GOT3 (cell line): ENCODE results near the gene DNAJC17.

Experiments used
- DNase-seq: peaks from one replicate; lab custom pipeline; 2025; ENCODE audit warnings: mixed read lengths; lab: John Stamatoyannopoulos, UW

DNAJC17 gene

GRCh38 chr15:40789999-40790398, 17.3 kb downstream of the DNAJC17 start:
- DNase-seq: no peak

- no peak for DNase-seq
Measured at GRCh38 chr15:40789119-40789518, 18.2 kb downstream of the DNAJC17 start.

DNA sequence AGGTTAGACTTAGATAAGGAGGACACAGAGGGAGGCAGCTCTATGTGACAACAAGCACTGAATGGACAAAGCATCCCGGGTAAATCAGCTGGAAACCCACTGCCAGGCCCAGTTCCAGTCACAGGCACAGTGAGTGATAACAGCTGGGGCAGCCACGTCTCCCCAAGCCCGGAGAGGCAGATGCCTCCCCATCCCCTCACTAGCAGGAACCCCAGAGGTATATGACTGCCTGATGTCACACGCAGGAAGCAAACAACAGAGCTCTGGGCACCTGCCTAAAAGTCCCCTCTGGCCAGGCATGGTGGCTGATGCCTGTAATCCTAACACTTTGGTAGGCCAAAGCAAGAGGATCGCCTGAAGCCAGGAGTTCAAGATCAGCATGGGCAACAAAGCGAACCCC, 19.3 kb downstream of the DNAJC17 start:
- DNase-seq: no peak

DNA sequence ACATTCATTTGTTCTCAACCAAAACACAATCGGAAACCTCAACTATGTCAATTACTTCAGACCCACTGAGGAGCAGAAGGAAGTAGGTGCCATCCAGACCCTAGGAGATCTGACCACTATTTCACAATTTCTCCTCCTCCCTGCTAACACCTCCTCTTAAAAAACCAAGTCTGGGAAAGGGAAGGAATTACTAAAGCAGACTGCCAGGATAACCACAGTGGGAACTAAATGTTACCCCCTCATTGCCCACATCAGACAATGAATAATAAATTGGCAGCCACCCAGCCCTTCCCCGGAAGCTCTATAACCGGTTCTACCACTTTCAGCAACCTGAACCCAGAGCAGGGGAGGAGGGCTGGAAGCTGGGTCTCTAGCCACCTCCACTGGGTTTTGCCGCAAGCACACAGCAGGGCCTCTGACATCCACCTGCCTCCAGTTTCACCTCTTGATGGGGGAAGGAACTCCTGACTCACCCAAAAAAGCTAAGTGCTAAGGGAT, 19.9 kb downstream of the DNAJC17 start:
- no peak for DNase-seq

GRCh38 chr15:40785814-40786213, 21.5 kb downstream of the DNAJC17 start:
- DNase-seq: no peak

DNA sequence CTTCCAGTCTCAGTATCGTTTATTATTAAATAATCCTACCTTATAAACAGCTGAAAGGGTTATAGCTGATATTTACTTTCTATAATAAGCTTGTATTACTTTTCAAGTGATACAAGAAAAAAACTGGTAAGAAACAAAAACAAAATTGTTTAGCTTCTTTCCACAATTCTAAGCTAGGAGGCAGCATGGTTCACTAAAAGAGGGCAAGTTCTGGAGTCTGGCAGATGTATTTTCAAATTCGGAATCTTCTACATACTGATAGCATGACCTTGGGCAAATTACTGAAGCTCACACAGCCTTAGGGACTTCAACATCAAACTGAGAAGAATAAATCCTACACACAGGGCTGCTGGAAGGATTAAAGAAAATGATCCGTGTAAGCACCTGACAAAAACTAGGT, 22.1 kb downstream of the DNAJC17 start:
- no peak for DNase-seq

DNA sequence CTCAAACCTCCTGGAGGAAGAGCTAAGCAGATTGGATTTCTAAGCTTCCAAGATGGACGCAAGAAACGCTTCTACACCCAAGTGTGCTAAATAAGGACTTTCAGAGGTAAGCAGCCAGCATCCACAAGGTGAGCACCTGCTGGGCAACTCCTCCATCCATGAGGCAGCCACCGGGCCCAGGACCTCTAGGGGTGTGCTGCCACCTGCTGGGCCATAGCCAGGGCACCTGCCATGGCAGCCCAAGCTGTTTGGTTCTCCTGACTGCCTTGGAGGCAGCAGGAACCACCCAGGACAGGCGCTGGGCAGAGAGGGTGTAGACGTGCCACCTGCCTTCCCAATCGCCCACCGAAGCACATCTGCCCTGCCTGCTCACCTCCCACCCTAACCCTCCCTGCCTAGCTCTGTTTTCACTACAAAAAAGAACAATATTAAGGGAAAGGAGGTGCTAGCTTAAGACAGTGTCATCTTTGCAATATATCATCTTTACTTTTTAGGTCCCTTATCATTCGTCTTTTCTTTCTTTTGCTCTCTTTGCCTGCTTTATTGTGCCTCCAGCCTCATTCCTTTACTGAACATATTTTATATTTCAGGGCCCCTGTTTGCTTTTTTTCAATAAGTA, 24.6 kb downstream of the DNAJC17 start:
- DNase-seq: no peak

DNA sequence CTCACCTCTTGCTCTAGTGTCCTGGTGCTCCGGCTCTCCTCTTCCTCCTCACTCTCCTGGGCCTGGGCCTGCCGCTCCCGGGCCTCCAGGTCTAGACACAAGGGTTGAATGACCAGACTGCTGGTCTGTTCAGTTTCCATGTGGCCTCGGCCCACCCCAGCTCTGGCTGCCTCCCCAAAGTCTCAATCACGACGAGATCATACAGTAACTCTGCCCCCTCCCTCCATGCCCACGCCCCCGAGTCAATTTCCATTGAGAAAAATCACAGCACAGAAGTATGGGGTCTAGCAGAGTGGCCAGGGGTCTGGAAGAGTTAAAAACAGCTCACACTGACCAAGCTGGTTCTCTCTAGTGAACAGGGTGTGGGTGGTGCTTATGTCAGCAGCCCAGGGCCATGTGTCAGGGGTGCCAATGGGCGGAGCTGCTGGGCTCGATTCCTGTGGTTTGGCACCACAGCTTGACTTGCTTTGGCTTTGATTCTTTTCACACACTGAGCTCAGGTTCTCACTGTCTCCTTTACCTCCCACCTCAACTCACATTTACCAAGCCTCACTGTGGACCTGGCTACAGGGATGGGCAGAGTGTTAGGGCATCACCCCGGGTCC, 30.6 kb downstream of the DNAJC17 start:
- no peak for DNase-seq

- no peak for DNase-seq
Measured at GRCh38 chr15:40775740-40776536, 31.3 kb downstream of the DNAJC17 start.

GRCh38 chr15:40775007-40775406, 32.3 kb downstream of the DNAJC17 start:
- DNase-seq: no peak

DNA sequence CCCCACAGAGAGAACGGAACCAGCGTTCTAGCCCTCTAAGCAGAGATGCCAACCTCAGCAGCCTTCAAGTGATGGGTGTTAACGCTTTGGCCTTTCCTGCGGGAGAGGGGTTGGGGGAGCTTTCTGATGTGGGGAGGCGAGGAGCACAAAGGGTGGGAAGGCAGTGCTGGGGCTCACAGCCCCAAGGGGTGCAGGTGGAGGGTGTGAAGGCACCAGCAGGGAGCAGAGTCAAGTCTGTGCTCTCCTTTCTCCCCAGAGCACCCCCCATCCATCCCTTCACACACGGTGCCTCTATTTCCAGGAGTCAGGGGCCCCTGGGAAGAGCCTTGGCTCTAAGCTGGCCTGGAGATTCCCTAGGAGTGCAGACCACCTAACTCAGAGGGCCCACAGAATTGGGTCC, 33.4 kb downstream of the DNAJC17 start:
- no peak for DNase-seq

GRCh38 chr15:40773496-40773895, 33.8 kb downstream of the DNAJC17 start:
- DNase-seq: no peak

GRCh38 chr15:40772014-40772413, 35.3 kb downstream of the DNAJC17 start:
- DNase-seq: no peak

GRCh38 chr15:40771242-40771641, 36.0 kb downstream of the DNAJC17 start:
- no peak for DNase-seq

- DNase-seq: no peak
Measured at GRCh38 chr15:40770147-40770721, 37.0 kb downstream of the DNAJC17 start.

- DNase-seq: no peak
Measured at GRCh38 chr15:40769274-40770146, 37.8 kb downstream of the DNAJC17 start, which contains the start of gene C15orf62. C15orf62 (plus strand) TSS chr15:40769980; CDS start chr15:40770496, 516 bp downstream.

- no peak for DNase-seq
Measured at GRCh38 chr15:40768521-40769273, 38.6 kb downstream of the DNAJC17 start.

DNA sequence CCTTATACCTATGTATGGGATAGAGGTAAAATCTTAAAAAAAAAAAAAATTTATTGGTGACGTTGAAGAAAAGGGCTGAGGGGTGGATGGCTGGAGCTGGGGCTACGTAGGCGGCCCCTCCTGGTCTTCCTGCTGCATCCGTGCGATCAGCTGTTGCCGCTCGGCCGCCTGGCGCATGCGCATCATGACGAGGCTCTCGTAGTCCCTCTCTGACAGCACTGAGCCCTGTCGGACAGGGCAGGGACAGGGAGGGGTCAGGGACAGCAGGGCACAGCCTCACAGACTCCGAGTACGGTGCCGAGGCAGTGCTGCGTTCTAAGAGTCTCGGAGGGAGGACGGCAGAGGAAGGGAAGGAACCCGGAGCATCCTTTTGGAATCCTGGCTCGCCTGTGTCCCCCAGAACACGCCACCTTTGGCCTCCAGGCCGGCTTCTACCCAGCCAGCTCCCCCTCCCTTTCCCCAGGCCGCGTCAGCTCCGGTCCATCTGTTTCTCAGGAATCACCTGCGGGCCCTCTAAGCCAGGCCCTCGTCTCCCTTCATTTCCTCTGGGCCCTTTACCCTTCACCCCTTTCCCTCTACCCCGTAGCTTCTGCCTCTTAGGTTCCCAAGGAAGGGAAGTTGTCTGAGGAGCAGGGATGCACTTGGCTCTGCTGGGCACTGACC, 39.3 kb downstream of the DNAJC17 start:
- no peak for DNase-seq

DNA sequence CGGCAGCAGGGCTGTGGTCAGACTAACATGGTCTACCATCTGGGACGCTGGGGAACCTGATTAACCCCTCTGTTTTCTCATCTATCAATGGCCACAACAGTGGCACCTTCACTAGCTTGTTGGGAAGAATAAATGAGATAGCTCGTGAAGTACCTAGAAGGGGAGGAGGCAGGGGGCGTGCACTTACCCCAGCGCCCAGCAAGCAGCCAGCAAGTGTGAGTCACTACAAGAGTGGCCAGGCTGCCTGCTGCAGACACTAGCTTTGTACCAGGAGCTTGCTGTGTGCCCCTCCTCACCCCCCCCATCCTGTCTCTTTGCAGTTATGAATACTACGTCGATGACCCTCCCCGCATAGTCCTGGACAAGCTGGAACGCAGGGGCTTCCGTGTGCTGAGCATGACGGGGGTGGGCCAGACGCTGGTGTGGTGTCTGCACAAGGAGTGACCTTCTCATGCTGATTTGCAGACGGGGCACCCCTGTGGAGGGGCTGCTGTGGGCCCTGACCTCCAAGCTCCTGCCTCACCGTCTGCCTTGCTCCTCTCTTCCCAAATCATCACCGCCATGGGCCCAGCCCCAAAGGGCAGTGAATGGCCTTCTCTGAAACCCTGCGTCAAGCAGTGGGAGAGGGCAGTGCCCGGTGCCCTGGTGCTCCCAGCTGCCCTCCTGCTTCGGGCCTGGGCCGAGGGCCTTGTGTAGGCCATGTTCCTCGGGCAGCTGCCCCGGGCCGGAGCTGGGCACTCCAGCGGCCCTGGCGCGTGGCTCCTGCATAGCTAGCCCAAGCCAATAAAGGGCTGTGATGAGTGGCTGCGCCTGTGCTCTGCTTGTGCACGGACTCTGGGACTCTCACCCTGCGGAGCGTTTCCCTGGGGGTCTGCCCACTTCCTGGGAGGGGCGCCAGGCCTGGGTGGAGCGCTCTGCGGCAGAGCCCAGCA, 40.1 kb downstream of the DNAJC17 start:
- no peak for DNase-seq
